PC-3 (cell line): ENCODE results near the gene RMDN3. TPM values are rescaled to one million over a fixed set of nuclear protein-coding genes. Genes with fewer than 3 reads are reported as not detected.

Source experiments
- ATAC-seq: fragments of 200-7000 bp; cut with Tn5 transposase; 2 replicates; pipeline ENCODE4 v1.9.1; 2020; ENCODE audit warnings: mild to moderate bottlenecking, moderate library complexity
- BruUV-seq: library from RNA; stranded (reverse); fragments of 400-500 nt; replicated peaks from 2 replicates; lab custom pipeline; 2021; lab: Mats Ljungman, UMichigan
- CTCF ChIA-PET: fragments of 300-600 bp; sonication (Branson Sonifier 250); formaldehyde crosslinking; loops from one replicate; lab custom pipeline; 2022; ENCODE audit warnings: antibody characterized with exemption; lab: Charles Lee
- POLR2A ChIA-PET: fragments of 300-600 bp; sonication (Branson Sonifier 250); formaldehyde crosslinking; loops from one replicate; lab custom pipeline; 2022; ENCODE audit warnings: antibody characterized with exemption; ENCODE audit not compliant: unreplicated experiment; lab: Charles Lee
- DNase-seq: peaks from one replicate; pipeline ENCODE4 v3.0.0-alpha.2; 2015
- H2AFZ ChIP-seq: fragments of 300-600 bp; sonication (generic); 2 replicates; pipeline ENCODE4 v1.6.0; 2016; ENCODE audit warnings: antibody characterized with exemption, low read length
- H3F3A ChIP-seq: fragments of 300-600 bp; sonication (generic); one replicate; pipeline ENCODE4 v1.6.0; 2017; ENCODE audit warnings: antibody characterized with exemption, low read length, control low read depth, mild to moderate bottlenecking; ENCODE audit not compliant: unreplicated experiment
- H3K27ac ChIP-seq: fragments of 300-600 bp; sonication (generic); 2 replicates; pipeline ENCODE4 v1.5.1; 2016; ENCODE audit warnings: mild to moderate bottlenecking, low read length
- H3K27me3 ChIP-seq: fragments of 300-600 bp; sonication (generic); 2 replicates; pipeline ENCODE4 v1.6.1; 2016; ENCODE audit warnings: low read length, mixed read lengths
- H3K36me3 ChIP-seq: fragments of 300-600 bp; sonication (generic); 2 replicates; pipeline ENCODE4 v1.6.1; 2016; ENCODE audit warnings: low read depth, mixed run types, low read length, mixed read lengths
- H3K4me1 ChIP-seq: fragments of 300-600 bp; sonication (generic); 2 replicates; pipeline ENCODE4 v1.5.1; 2016; ENCODE audit warnings: low read length; ENCODE audit not compliant: insufficient read depth
- H3K4me2 ChIP-seq: fragments of 300-600 bp; sonication (generic); 2 replicates; pipeline ENCODE4 v1.6.0; 2016; ENCODE audit warnings: low read length
- H3K4me3 ChIP-seq: fragments of 300-600 bp; sonication (generic); 2 replicates; pipeline ENCODE4 v1.5.1; 2016; ENCODE audit warnings: mild to moderate bottlenecking, low read length, mixed read lengths
- H3K79me2 ChIP-seq: fragments of 300-600 bp; sonication (generic); 2 replicates; pipeline ENCODE4 v1.6.1; 2017; ENCODE audit warnings: low read length, mixed read lengths
- H3K9ac ChIP-seq: fragments of 300-600 bp; sonication (generic); 2 replicates; pipeline ENCODE4 v1.6.0; 2016; ENCODE audit warnings: mild to moderate bottlenecking, low read length
- H3K9me2 ChIP-seq: fragments of 300-600 bp; sonication (generic); replicated peaks from 2 replicates; pipeline ENCODE4 v1.6.1; 2016; ENCODE audit warnings: mixed run types, low read length, mixed read lengths
- H3K9me3 ChIP-seq: fragments of 300-600 bp; sonication (generic); 2 replicates; pipeline ENCODE4 v1.6.1; 2016; ENCODE audit warnings: low read length, mixed read lengths
- H4K20me1 ChIP-seq: fragments of 300-600 bp; sonication (generic); 2 replicates; pipeline ENCODE4 v1.6.1; 2016; ENCODE audit warnings: low read length, mixed read lengths
- CTCF ChIP-seq: fragments of 300-600 bp; sonication (generic); conservative IDR thresholded peaks from 2 replicates; pipeline ENCODE4 v1.5.1; 2017; ENCODE audit warnings: antibody characterized with exemption, low read depth, mild to moderate bottlenecking, low read length
- EZH2 ChIP-seq: fragments of 300-600 bp; sonication (generic); IDR thresholded peaks from one replicate; pipeline ENCODE4 v1.6.1; 2017; ENCODE audit warnings: antibody characterized with exemption, mild to moderate bottlenecking, low read length; ENCODE audit not compliant: unreplicated experiment
- EZH2phosphoT487 ChIP-seq: fragments of 300-600 bp; sonication (generic); IDR thresholded peaks from 2 replicates; pipeline ENCODE4 v1.6.1; 2018; ENCODE audit warnings: mild to moderate bottlenecking, antibody characterized with exemption, low read length, borderline replicate concordance
- intact Hi-C: fragments of 100-400 bp; cut with micrococcal nuclease; formaldehyde crosslinking; loops from 2 replicates; pipeline ENCODE4 v1.9.0; 2023
- total RNA-seq: library from RNA; depleted of rRNA; stranded (reverse); fragments of >200 nt; gene quantifications from 2 replicates; pipeline ENCODE4 v1.2.3, GENCODE V29; 2014

Gene RMDN3
- total RNA-seq, 1 experiment from 2014 or later, result 21.4 TPM

- Histone ChIP-seq H3K79me2 (peaks cover 42% of the 10 kb centered on the region), H3K36me3 (0 out of 2 replicates have a peak, but pooled peaks cover 3% of the 10 kb centered on the region)
- CTCF ChIA-PET, result no interaction called here
These were observed 48.0 kb upstream of the RMDN3 start for GRCh38 chr15:40803076-40803475.

GRCh38 chr15:40799523-40799922 is 44.5 kb upstream of the RMDN3 start:
- Histone ChIP-seq H3K27ac (no peak overlapping the region), H3K4me2 (no peak overlapping the region), H3K9me2 (no peaks in the 10 kb centered on the region), H3K4me1 (no peaks in the 10 kb centered on the region; the same call in 1 of the 2 replicates), H3K36me3 (0 out of 2 replicates have a peak, but pooled peaks cover 3% of the 10 kb centered on the region), H2AFZ (no peak overlapping the region), H3K27me3 (no peaks in the 10 kb centered on the region), H3K9ac (no peak overlapping the region), H3K4me3 (no peak overlapping the region), H3F3A (no peaks in the 10 kb centered on the region), H4K20me1 (no peaks in the 10 kb centered on the region), H3K9me3 (no peaks in the 10 kb centered on the region), H3K79me2 (peaks cover 39% of the 10 kb centered on the region)
- TF ChIP-seq EZH2phosphoT487, result no peak
- POLR2A ChIA-PET, result interaction anchor here (0.7 kb wide), 1 partner anchor 56 kb away, joined by 3 read pairs; no protein-coding TSS in a partner anchor
- BruUV-seq, result no TSS peak
- DNase-seq (no peak), ATAC-seq (peak; percentile 29)
- CTCF ChIA-PET, result no interaction called here
- intact Hi-C loops, result no loop called here

More at GRCh38 chr15:40803076-40803475, 48.0 kb upstream of the RMDN3 start:
- Histone ChIP-seq H3K27me3 (no peaks in the 10 kb centered on the region), H3K4me1 (peaks cover 7% of the 10 kb centered on the region), H3K9me2 (no peaks in the 10 kb centered on the region), H3F3A (no peaks in the 10 kb centered on the region), H4K20me1 (no peaks in the 10 kb centered on the region), H3K9ac (no peak overlapping the region), H3K9me3 (no peaks in the 10 kb centered on the region), H2AFZ (no peak overlapping the region), H3K4me2 (no peak overlapping the region), H3K4me3 (no peak overlapping the region), H3K27ac (no peak overlapping the region)
- ATAC-seq (no peak), DNase-seq (no peak)
- POLR2A ChIA-PET, result no interaction called here
- BruUV-seq, result no TSS peak
- TF ChIP-seq CTCF (no peak), EZH2 (no peak), EZH2phosphoT487 (no peak)
- intact Hi-C loops, result no loop called here

- no peak for TF ChIP-seq CTCF
- TF ChIP-seq EZH2, result no peak
- TF ChIP-seq EZH2phosphoT487, result no peak
- Histone ChIP-seq H3K4me3 (no peak overlapping the region), H3K27ac (0 out of 2 replicates have a peak overlapping the region, but pooled peaks have one; percentile 2), H3K36me3 (0 out of 2 replicates have a peak, but pooled peaks cover 3% of the 10 kb centered on the region), H3F3A (no peaks in the 10 kb centered on the region), H3K27me3 (no peaks in the 10 kb centered on the region), H2AFZ (no peak overlapping the region), H3K9ac (no peak overlapping the region), H3K4me1 (peaks cover 23% of the 10 kb centered on the region), H3K9me3 (no peaks in the 10 kb centered on the region), H3K4me2 (no peak overlapping the region), H3K79me2 (peaks cover 41% of the 10 kb centered on the region), H4K20me1 (no peaks in the 10 kb centered on the region), H3K9me2 (no peaks in the 10 kb centered on the region)
- no peak for DNase-seq
- no TSS peak for BruUV-seq
- intact Hi-C loops, result no loop called here
- ChIA-PET CTCF (no interaction called here), POLR2A (interaction anchor here (0.7 kb wide), 1 partner anchor 30 kb away, joined by 3 read pairs; no protein-coding TSS in a partner anchor)
- no peak for ATAC-seq
These were observed 41.5 kb upstream of the RMDN3 start for GRCh38 chr15:40796512-40796911.
